Spinal cord (tissue), 10 donors: ENCODE data around the gene SLC22A14. TPM values are rescaled to one million over a fixed set of nuclear protein-coding genes. Genes with fewer than 3 reads are reported as not detected.

ENCODE experiments used
- DNase-seq, 6 donors: peaks; one replicate each; pipeline versions ENCODE4 v3.0.0 to v3.0.0-alpha.2; 2013 to 2015; ENCODE audit warnings: low spot score in 6 of 6, low read depth in 4 of 6
- H3K27ac ChIP-seq: one replicate; pipeline ENCODE4 v1.5.1; 2013; ENCODE audit warnings: low read depth, low read length, control low read depth
- H3K27me3 ChIP-seq: one replicate; pipeline ENCODE4 v1.6.1; 2013; ENCODE audit warnings: low read length; ENCODE audit not compliant: control insufficient read depth, insufficient read depth
- H3K36me3 ChIP-seq: one replicate; pipeline ENCODE4 v1.6.1; 2013; ENCODE audit warnings: low read length; ENCODE audit not compliant: control insufficient read depth, insufficient read depth
- H3K4me1 ChIP-seq: one replicate; pipeline ENCODE4 v1.6.1; 2013; ENCODE audit warnings: low read length; ENCODE audit not compliant: control insufficient read depth, insufficient read depth
- H3K4me3 ChIP-seq: one replicate; pipeline ENCODE4 v1.5.1; 2013; ENCODE audit warnings: low read depth, low read length, control low read depth
- H3K9me3 ChIP-seq: one replicate; pipeline ENCODE4 v1.6.1; 2013; ENCODE audit warnings: low read length; ENCODE audit not compliant: control insufficient read depth, insufficient read depth
- WGBS: methylation state at CpG from one replicate; pipeline ENCODE4 v1.1.5; 2013; ENCODE audit warnings: missing lambda C conversion rate; ENCODE audit not compliant: insufficient coverage; 5-methylcytosine and 5-hydroxymethylcytosine counted together
- polyA plus RNA-seq, 2 donors: library from polyadenylated mRNA; unstranded; fragments of 120-200 nt; gene quantifications; one replicate each; pipeline ENCODE4 v1.2.1, GENCODE V29; 2013; ENCODE audit not compliant: insufficient read length in 2 of 2
- total RNA-seq, 2 donors: library from RNA; depleted of rRNA in 1 of 2; stranded (reverse); fragments of 120-200 nt in 1 of 2; fragments of >200 nt in 1 of 2; gene quantifications; one replicate each; pipeline versions ENCODE4 v1.2.3 to v1.2.4, GENCODE V29; 2013 to 2014
- donor health status: healthy.

SLC22A14 gene
- total and polyA plus RNA-seq, 4 donors, result 0.10 to 0.75 (median 0.30) TPM

GRCh38 chr3:38268087-38268486, 14.0 kb upstream of the SLC22A14 start:
- Histone ChIP-seq H3K27me3 (no peaks in the 10 kb centered on the region), H3K4me1 (no peaks in the 10 kb centered on the region), H3K9me3 (no peaks in the 10 kb centered on the region), H3K36me3 (no peaks in the 10 kb centered on the region), H3K27ac (no peak overlapping the region), H3K4me3 (no peak overlapping the region)
- no CpG with 5 or more reads among the region's 5 CpGs for WGBS
- DNase-seq, result no peak

- Histone ChIP-seq H3K4me1 (no peaks in the 10 kb centered on the region), H3K4me3 (no peak overlapping the region), H3K27ac (no peak overlapping the region), H3K27me3 (no peaks in the 10 kb centered on the region), H3K36me3 (no peaks in the 10 kb centered on the region), H3K9me3 (no peaks in the 10 kb centered on the region)
- no peak for DNase-seq
- no CpG with 5 or more reads among the region's 1 CpG for WGBS
These were observed 13.6 kb upstream of the SLC22A14 start for GRCh38 chr3:38268522-38268921.

- no peaks in the 10 kb centered on the region for H3K9me3 ChIP-seq
- no peaks in the 10 kb centered on the region for H3K27me3 ChIP-seq
- H3K4me1 ChIP-seq, result no peaks in the 10 kb centered on the region
- H3K27ac ChIP-seq, result no peak overlapping the region
- no peak overlapping the region for H3K4me3 ChIP-seq
- 100% methylated on average over 2 of the region's 3 CpGs for WGBS
- DNase-seq, result no peak
- peaks cover 16% of the 10 kb centered on the region for H3K36me3 ChIP-seq
These were observed 11.5 kb upstream of the SLC22A14 start for GRCh38 chr3:38270606-38271005.

GRCh38 chr3:38271553-38271952, 10.5 kb upstream of the SLC22A14 start:
- no peak for DNase-seq
- Histone ChIP-seq H3K36me3 (peaks cover 25% of the 10 kb centered on the region), H3K9me3 (no peaks in the 10 kb centered on the region), H3K27me3 (no peaks in the 10 kb centered on the region), H3K4me1 (no peaks in the 10 kb centered on the region), H3K27ac (no peak overlapping the region), H3K4me3 (no peak overlapping the region)
- WGBS, result 90% methylated on average over 4 of the region's 5 CpGs

- Histone ChIP-seq H3K27me3 (no peaks in the 10 kb centered on the region), H3K9me3 (no peaks in the 10 kb centered on the region), H3K36me3 (peaks cover 31% of the 10 kb centered on the region), H3K27ac (no peak overlapping the region), H3K4me3 (no peak overlapping the region), H3K4me1 (no peaks in the 10 kb centered on the region)
- DNase-seq, result no peak
- WGBS, result 94% methylated on average over 20 of the region's 21 CpGs
These were observed 7.0 kb upstream of the SLC22A14 start for GRCh38 chr3:38274864-38275649.

- no peaks in the 10 kb centered on the region for H3K4me1 ChIP-seq
- DNase-seq, result no peak
- WGBS, result 93% methylated on average over 5 of the region's 8 CpGs
- no peaks in the 10 kb centered on the region for H3K27me3 ChIP-seq
- no peaks in the 10 kb centered on the region for H3K9me3 ChIP-seq
- H3K36me3 ChIP-seq, result peaks cover 31% of the 10 kb centered on the region
- H3K27ac ChIP-seq, result no peak overlapping the region
- H3K4me3 ChIP-seq, result no peak overlapping the region
These were observed 6.4 kb upstream of the SLC22A14 start for GRCh38 chr3:38275658-38276057.

- H3K27me3 ChIP-seq, result no peaks in the 10 kb centered on the region
- H3K27ac ChIP-seq, result no peak overlapping the region
- H3K4me1 ChIP-seq, result no peaks in the 10 kb centered on the region
- peaks cover 31% of the 10 kb centered on the region for H3K36me3 ChIP-seq
- no peak for DNase-seq
- H3K4me3 ChIP-seq, result no peak overlapping the region
- WGBS, result 94% methylated on average over 12 of the region's 13 CpGs
- H3K9me3 ChIP-seq, result no peaks in the 10 kb centered on the region
These were observed 5.8 kb upstream of the SLC22A14 start for GRCh38 chr3:38276081-38276916.

- peaks cover 31% of the 10 kb centered on the region for H3K36me3 ChIP-seq
- H3K4me3 ChIP-seq, result no peak overlapping the region
- no peak for DNase-seq
- H3K27me3 ChIP-seq, result no peaks in the 10 kb centered on the region
- no peak overlapping the region for H3K27ac ChIP-seq
- H3K9me3 ChIP-seq, result no peaks in the 10 kb centered on the region
- 93% methylated on average over 11 of the region's 13 CpGs for WGBS
- no peaks in the 10 kb centered on the region for H3K4me1 ChIP-seq
These were observed 5.0 kb upstream of the SLC22A14 start for GRCh38 chr3:38276917-38277630.

GRCh38 chr3:38278841-38279240, 3.3 kb upstream of the SLC22A14 start:
- no peaks in the 10 kb centered on the region for H3K4me1 ChIP-seq
- no peak overlapping the region for H3K4me3 ChIP-seq
- no peaks in the 10 kb centered on the region for H3K9me3 ChIP-seq
- H3K27me3 ChIP-seq, result no peaks in the 10 kb centered on the region
- 90% methylated on average over 5 of the region's 5 CpGs for WGBS
- no peak overlapping the region for H3K27ac ChIP-seq
- DNase-seq, result no peak
- peaks cover 31% of the 10 kb centered on the region for H3K36me3 ChIP-seq
